Smooth muscle cell (in vitro differentiated cells): ENCODE measurements around the gene GBE1. TPM values are rescaled to one million over a fixed set of nuclear protein-coding genes. Genes with fewer than 3 reads are reported as not detected.

Experiments
- DNase-seq: peaks from one replicate; lab custom pipeline; 2025; ENCODE audit not compliant: unreplicated experiment; lab: John Stamatoyannopoulos, UW
- H2AFZ ChIP-seq: fragments of 200-600 bp; sonication (generic); 2 replicates; pipeline ENCODE4 v1.6.0; 2016; ENCODE audit warnings: antibody characterized with exemption, low read depth, mild to moderate bottlenecking
- H3F3A ChIP-seq: fragments of 200-600 bp; sonication (generic); 2 replicates; pipeline ENCODE4 v1.6.0; 2017; ENCODE audit warnings: antibody characterized with exemption, low read depth
- H3K27ac ChIP-seq: fragments of 200-600 bp; sonication (generic); 2 replicates; pipeline ENCODE4 v1.5.1; 2016; ENCODE audit warnings: low read depth, mild to moderate bottlenecking
- H3K27me3 ChIP-seq: fragments of 200-600 bp; sonication (generic); 2 replicates; pipeline ENCODE4 v1.6.1; 2016; ENCODE audit warnings: low read depth, mild to moderate bottlenecking
- H3K36me3 ChIP-seq: fragments of 200-600 bp; sonication (generic); 2 replicates; pipeline ENCODE4 v1.5.1; 2016; ENCODE audit warnings: low read depth
- H3K4me1 ChIP-seq: fragments of 200-600 bp; sonication (generic); 2 replicates; pipeline ENCODE4 v1.5.1; 2016; ENCODE audit warnings: low read depth
- H3K4me2 ChIP-seq: fragments of 200-600 bp; sonication (generic); 2 replicates; pipeline ENCODE4 v1.6.0; 2016; ENCODE audit warnings: mild to moderate bottlenecking
- H3K4me3 ChIP-seq: fragments of 200-600 bp; sonication (generic); 2 replicates; pipeline ENCODE4 v1.5.1; 2016; ENCODE audit warnings: mild to moderate bottlenecking
- H3K79me2 ChIP-seq: fragments of 200-600 bp; sonication (generic); 2 replicates; pipeline ENCODE4 v1.6.0; 2016; ENCODE audit warnings: low read depth, mild to moderate bottlenecking
- H3K9ac ChIP-seq: fragments of 200-600 bp; sonication (generic); 2 replicates; pipeline ENCODE4 v1.6.0; 2016; ENCODE audit warnings: low read depth
- H3K9me3 ChIP-seq: fragments of 200-600 bp; sonication (generic); replicated peaks from 2 replicates; pipeline ENCODE4 v1.5.1; 2016; ENCODE audit warnings: low read depth
- H4K20me1 ChIP-seq: fragments of 200-600 bp; sonication (generic); 2 replicates; pipeline ENCODE4 v1.6.0; 2016; ENCODE audit warnings: low read depth
- WGBS: methylation state at CpG from one replicate; pipeline ENCODE4 v1.1.7; 2016; ENCODE audit warnings: low lambda C conversion rate; 5-methylcytosine and 5-hydroxymethylcytosine counted together
- polyA plus RNA-seq: library from polyadenylated mRNA; unstranded; fragments of >200 nt; fragmentation: Nextera tagmentation; extraction: Ambion mirVana; gene quantifications from 2 replicates; pipeline ENCODE4 v1.2.1, GENCODE V29; 2016
- total RNA-seq: library from RNA; depleted of rRNA; stranded (reverse); fragments of >200 nt; gene quantifications from 2 replicates; pipeline ENCODE4 v1.2.3, GENCODE V29; 2014
- TF ChIP-seq, protein P1 (sequence below): fragments of 200-600 bp; sonication (generic); IDR thresholded peaks from 2 replicates; pipeline ENCODE4 v1.5.1; 2017; ENCODE audit warnings: borderline replicate concordance, mild to moderate bottlenecking, antibody characterized with exemption; ENCODE audit not compliant: insufficient read depth, poor library complexity, severe bottlenecking

GBE1 gene
- total and polyA plus RNA-seq, 2 experiments from 2014 or later = 23.4 to 50.8 TPM

DNA sequence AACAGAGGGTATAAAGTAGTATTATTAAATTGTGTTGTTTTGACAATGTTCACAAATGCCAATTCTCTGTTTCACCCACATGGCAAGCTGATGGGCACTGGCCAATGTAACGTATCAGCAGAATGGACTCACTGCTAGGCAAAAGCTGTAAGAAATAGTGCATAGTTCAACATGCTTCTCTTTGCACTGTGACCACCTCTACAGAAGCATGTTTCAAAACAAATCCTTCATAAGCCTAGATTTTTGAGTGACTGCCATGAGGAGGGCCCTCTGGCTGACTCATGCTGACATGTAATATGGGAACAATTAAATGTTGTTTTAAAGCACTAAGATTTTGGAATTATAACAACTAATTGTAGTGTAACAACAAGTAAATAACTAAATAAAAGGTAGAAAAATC lies 3.2 kb downstream of the GBE1 start:
- Histone ChIP-seq H3K4me1 (peaks cover 7% of the 10 kb centered on the region), H3K4me3 (no peak overlapping the region), H3K9ac (no peak overlapping the region), H4K20me1 (no peaks in the 10 kb centered on the region), H3F3A (peaks cover 6% of the 10 kb centered on the region), H3K36me3 (peaks cover 10% of the 10 kb centered on the region), H3K79me2 (peaks cover 45% of the 10 kb centered on the region), H3K9me3 (no peaks in the 10 kb centered on the region), H3K4me2 (peak overlapping the region; percentile 15), H3K27me3 (no peaks in the 10 kb centered on the region), H3K27ac (no peak overlapping the region), H2AFZ (no peak overlapping the region)
- DNase-seq = no peak
- WGBS = 100% methylated on average over 1 of the region's 1 CpG
- TF ChIP-seq, protein P1, sequence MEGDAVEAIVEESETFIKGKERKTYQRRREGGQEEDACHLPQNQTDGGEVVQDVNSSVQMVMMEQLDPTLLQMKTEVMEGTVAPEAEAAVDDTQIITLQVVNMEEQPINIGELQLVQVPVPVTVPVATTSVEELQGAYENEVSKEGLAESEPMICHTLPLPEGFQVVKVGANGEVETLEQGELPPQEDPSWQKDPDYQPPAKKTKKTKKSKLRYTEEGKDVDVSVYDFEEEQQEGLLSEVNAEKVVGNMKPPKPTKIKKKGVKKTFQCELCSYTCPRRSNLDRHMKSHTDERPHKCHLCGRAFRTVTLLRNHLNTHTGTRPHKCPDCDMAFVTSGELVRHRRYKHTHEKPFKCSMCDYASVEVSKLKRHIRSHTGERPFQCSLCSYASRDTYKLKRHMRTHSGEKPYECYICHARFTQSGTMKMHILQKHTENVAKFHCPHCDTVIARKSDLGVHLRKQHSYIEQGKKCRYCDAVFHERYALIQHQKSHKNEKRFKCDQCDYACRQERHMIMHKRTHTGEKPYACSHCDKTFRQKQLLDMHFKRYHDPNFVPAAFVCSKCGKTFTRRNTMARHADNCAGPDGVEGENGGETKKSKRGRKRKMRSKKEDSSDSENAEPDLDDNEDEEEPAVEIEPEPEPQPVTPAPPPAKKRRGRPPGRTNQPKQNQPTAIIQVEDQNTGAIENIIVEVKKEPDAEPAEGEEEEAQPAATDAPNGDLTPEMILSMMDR = no peak

DNA sequence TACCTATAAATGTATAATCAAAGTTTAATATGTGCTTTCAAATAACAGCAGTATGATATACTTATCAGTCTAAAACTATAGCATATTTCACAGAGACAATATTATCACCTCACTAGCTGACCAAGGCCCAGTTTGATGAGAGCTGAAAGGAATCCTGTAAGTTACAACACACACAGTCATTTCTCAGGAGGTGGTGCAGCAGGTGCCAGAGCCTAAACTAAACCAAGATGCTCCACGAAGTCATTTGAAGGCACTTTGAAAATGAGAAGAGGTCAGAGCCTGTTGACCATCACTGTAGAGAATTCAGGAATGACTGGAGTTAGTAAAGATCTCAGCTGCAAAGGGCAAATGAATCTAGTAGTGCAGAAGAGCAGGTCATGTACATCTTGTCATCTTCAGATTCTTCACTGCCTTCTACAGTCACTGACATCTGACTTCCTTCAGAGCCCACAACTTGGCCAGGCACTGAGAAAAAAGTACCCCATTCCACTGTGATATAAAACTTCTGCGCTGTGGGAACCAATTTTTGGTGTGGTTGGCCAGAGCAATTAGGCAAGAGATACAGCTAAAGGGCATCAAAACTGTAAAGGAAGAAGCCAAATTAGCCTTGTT lies 7.9 kb downstream of the GBE1 start:
- Histone ChIP-seq H3K4me2 (no peak overlapping the region), H3K9me3 (no peaks in the 10 kb centered on the region), H3K4me3 (no peak overlapping the region), H3K4me1 (no peaks in the 10 kb centered on the region), H3F3A (no peaks in the 10 kb centered on the region), H3K79me2 (peaks cover 47% of the 10 kb centered on the region), H2AFZ (no peak overlapping the region), H4K20me1 (no peaks in the 10 kb centered on the region), H3K27ac (no peak overlapping the region), H3K27me3 (no peaks in the 10 kb centered on the region), H3K9ac (no peak overlapping the region), H3K36me3 (peaks cover 10% of the 10 kb centered on the region)
- TF ChIP-seq, protein P1 = no peak
- no peak for DNase-seq
- 76% methylated on average over 2 of the region's 2 CpGs for WGBS

DNA sequence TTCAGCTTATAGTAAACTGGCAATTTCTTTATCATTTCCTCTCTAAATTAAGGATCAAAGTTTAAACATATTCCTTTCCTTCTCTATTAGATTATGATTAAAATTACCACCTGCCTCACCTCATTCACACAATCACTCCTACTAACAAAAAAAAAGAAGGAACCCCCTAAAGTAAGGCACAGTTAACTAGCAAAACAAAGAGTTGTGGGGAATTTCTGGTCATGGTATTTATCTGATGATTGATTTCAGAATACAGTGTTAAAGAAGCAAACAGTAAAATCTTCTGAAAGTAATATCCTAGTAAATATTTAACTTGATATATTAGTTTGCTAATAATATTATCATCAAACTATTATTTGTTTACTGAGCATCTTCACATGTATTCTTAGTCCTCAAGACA lies 8.8 kb downstream of the GBE1 start:
- H3K4me1 ChIP-seq = no peaks in the 10 kb centered on the region
- H3K36me3 ChIP-seq = peaks cover 10% of the 10 kb centered on the region
- no peak for DNase-seq

More for the DNA sequence above, 8.8 kb downstream of the GBE1 start:
- H2AFZ ChIP-seq = no peak overlapping the region
- H4K20me1 ChIP-seq = no peaks in the 10 kb centered on the region
- H3K4me2 ChIP-seq = no peak overlapping the region
- TF ChIP-seq, protein P1 = no peak
- no peak overlapping the region for H3K4me3 ChIP-seq
- no peak overlapping the region for H3K27ac ChIP-seq
- H3K9ac ChIP-seq = no peak overlapping the region
- no peaks in the 10 kb centered on the region for H3F3A ChIP-seq
- H3K79me2 ChIP-seq = peaks cover 47% of the 10 kb centered on the region
- H3K9me3 ChIP-seq = no peaks in the 10 kb centered on the region
- no peaks in the 10 kb centered on the region for H3K27me3 ChIP-seq
